Skeletal muscle tissue (tissue), 4 donors: Measurements from ENCODE around the gene TYW1B. TPM values are rescaled to one million over a fixed set of nuclear protein-coding genes. Genes with fewer than 3 reads are reported as not detected.
"Not testable (repeated sequence)": the region's sequence is repeated elsewhere in the genome, so short reads cannot be mapped to it uniquely, and the experiment has no call there.

Source experiments
- H3K27ac ChIP-seq: one replicate; pipeline ENCODE4 v1.7.0; 2013; ENCODE audit warnings: mild to moderate bottlenecking, low read depth, low read length, inconsistent platforms
- H3K27me3 ChIP-seq, 3 donors: one replicate each; pipeline ENCODE4 v1.7.0; 2013; ENCODE audit warnings: low read length in 3 of 3; ENCODE audit not compliant: control insufficient read depth in 3 of 3, insufficient read depth in 3 of 3
- H3K36me3 ChIP-seq, 3 donors: one replicate each; pipeline ENCODE4 v1.7.0; 2013; ENCODE audit warnings: low read length in 3 of 3; ENCODE audit not compliant: control insufficient read depth in 3 of 3, insufficient read depth in 3 of 3
- H3K4me1 ChIP-seq, 3 donors: one replicate each; pipeline ENCODE4 v1.7.0; 2013; ENCODE audit warnings: low read length in 3 of 3, mild to moderate bottlenecking in 3 of 3; ENCODE audit not compliant: control insufficient read depth in 3 of 3, insufficient read depth in 3 of 3
- H3K4me3 ChIP-seq, 3 donors: one replicate each; pipeline ENCODE4 v1.7.0; 2013; ENCODE audit warnings: low read length in 3 of 3
- H3K9ac ChIP-seq, 3 donors: one replicate each; pipeline ENCODE4 v1.7.0; 2013; ENCODE audit warnings: low read length in 3 of 3, mild to moderate bottlenecking in 3 of 3, moderate library complexity in 2 of 3, low read depth in 1 of 3
- H3K9me3 ChIP-seq, 3 donors: one replicate each; pipeline ENCODE4 v1.7.0; 2013; ENCODE audit warnings: low read length in 3 of 3; ENCODE audit not compliant: control insufficient read depth in 3 of 3
- total RNA-seq: library from RNA; depleted of rRNA; stranded (reverse); fragments of >200 nt; gene quantifications from one replicate; pipeline ENCODE4 v1.2.3, GENCODE V29; 2014
- donor health status: Osteomylitis.

TYW1B gene
- total RNA-seq, 1 donor from 2014 or later: 6.8 TPM

DNA sequence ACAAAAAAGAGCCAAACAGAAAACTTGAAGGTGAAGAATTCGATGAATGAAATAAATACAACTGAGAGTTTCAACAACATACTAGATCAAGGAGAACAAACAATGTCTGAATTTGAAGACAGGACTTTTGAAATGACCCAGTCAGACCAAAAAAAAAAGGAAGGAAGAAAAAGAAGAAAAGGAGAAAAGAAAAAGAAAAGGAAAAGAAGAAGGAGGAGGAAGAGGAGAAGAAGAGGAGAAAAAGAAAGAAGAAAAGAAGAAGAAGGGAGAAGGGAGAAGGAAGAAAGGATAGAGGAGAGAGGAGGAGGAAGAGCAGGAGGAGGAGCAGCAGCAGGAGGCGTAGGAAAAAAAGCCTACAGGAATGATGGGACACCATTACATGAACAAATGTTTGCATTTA, 97.6 kb downstream of the TYW1B start:
- H3K36me3 ChIP-seq, H3K4me1 ChIP-seq, H3K27me3 ChIP-seq, H3K9ac ChIP-seq, H3K4me3 ChIP-seq, H3K9me3 ChIP-seq, H3K27ac ChIP-seq: not testable (repeated sequence)

DNA sequence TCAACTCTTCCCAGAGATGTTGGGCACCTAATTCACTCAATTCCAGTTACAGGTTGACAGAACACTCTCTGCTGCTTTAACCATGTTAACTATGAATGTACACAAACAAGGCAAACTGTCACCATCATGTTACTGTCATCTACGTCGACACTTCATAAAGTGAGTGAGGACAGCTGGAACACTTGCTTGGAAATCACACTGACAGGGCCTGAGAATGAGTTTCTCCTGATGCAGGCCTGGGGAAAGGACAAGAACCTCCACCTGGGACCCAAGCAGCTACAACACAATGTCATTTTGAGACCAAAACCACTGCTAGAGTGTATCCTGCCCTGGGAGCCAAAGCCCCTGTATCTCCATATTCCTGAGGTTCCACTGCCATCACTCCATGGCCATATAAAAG, 98.9 kb downstream of the TYW1B start:
- H3K36me3 ChIP-seq, H3K4me3 ChIP-seq, H3K9me3 ChIP-seq, H3K4me1 ChIP-seq, H3K27ac ChIP-seq, H3K27me3 ChIP-seq, H3K9ac ChIP-seq: not testable (repeated sequence)

DNA sequence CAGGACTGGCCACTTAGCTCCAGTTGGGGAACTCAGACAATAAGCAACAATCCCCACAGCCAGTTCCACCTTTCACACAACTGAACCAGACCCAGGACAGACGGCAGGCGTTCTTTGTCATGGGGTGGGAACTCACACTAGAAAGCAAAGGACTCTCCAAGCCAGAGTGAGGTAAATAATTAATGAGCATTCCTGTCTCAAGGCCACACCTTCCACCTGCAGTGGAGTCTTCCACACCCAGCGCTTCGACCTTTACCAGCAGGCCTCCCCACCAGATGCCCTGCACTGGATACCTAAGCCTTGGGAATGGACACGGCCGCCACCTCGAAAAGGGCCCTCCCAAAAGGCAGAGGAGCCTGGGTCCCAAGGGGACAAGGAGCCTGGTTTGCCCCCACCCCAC, 105.3 kb downstream of the TYW1B start:
- H3K36me3 ChIP-seq, H3K9me3 ChIP-seq, H3K27me3 ChIP-seq, H3K27ac ChIP-seq, H3K9ac ChIP-seq, H3K4me1 ChIP-seq, H3K4me3 ChIP-seq: not testable (repeated sequence)

DNA sequence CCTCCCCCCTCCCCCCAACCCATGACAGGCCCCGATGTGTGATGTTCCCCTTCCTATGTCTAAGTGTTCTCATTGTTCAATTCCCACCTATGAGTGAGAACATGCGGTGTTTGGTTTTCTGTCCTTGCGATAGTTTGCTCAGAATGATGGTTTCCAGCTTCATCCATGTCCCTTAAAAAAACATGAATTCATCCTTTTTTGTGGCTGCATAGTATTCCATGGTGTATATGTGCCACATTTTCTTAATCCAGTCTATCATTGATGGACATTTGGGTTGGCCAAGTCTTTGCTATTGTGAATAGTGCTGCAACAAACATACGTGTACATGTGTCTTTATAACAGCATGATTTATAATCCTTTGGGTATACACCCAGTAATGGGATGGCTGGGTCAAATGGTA, 107.1 kb downstream of the TYW1B start:
- not testable (repeated sequence) for H3K36me3 ChIP-seq, H3K27me3 ChIP-seq, H3K4me3 ChIP-seq, H3K4me1 ChIP-seq, H3K9ac ChIP-seq, H3K9me3 ChIP-seq, H3K27ac ChIP-seq

DNA sequence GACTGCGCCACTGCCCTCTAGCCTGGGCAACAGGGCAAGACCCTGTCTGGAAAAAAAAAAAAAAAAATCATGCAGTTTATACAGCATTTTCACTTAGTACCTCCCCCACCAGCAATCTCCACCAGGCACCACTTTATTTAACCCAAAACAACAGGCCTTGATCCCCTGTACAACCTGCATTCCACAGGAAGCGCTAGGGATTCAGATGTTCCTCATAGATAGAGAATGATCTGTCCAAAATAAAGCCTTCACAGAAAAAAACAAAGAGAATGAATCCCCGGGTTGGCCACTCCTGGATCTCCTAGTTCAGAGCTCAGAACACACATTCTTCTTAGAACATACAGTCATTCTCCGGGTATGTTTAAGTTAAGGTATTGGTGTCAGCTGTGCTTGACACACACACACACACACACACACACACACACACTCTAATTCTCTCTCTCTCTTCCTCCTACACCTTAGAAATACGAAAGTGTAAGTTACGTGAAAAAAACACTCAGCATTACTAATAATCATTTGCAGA, 110.7 kb downstream of the TYW1B start:
- H3K9me3 ChIP-seq, H3K9ac ChIP-seq, H3K4me1 ChIP-seq, H3K27ac ChIP-seq, H3K27me3 ChIP-seq, H3K36me3 ChIP-seq, H3K4me3 ChIP-seq: not testable (repeated sequence)

DNA sequence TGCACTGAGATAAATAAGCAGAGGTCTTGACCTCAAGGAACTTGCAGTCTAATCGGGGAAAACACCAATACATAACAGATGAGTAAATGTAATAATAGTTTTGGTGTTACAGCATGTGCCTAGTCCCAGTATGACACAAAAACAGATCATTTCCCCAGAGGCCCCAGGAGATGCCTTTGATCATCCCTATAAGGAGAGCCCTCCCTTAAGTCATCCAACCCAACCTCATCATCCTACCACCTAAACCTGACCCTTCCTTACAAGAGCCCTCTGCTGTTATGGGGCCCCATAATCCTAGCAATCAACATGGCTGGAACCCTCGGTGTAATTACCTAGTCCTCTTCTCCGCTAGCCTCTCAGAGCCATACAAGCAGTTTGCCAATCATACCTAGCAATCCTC, 116.1 kb downstream of the TYW1B start:
- not testable (repeated sequence) for H3K27me3 ChIP-seq, H3K27ac ChIP-seq, H3K4me3 ChIP-seq, H3K4me1 ChIP-seq, H3K36me3 ChIP-seq, H3K9me3 ChIP-seq, H3K9ac ChIP-seq

DNA sequence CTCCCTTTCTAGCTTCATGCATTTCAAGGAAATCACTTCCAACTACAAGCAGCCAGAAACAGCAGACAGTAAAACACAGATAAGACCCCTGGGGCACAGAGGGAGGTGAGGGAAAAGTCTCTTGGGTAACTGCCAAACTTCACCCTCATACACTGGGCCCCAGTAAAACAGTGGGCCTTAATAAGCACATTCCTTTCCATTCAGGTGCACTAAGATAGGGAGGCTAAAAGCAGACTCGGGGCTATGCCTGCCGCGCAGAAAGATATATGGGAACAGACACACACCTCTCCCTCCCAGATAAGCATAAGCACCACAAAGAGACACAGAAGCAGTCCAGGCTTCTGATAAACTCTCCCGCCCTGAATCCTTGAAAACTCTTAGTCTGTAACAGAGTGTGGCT, 117.0 kb downstream of the TYW1B start:
- no peak overlapping the region for H3K27ac ChIP-seq
- H3K4me1 ChIP-seq: no peaks in the 10 kb centered on the region
- no peak overlapping the region for H3K9ac ChIP-seq
- no peaks in the 10 kb centered on the region for H3K27me3 ChIP-seq
- H3K4me3 ChIP-seq: no peak overlapping the region
- no peaks in the 10 kb centered on the region for H3K9me3 ChIP-seq
- H3K36me3 ChIP-seq: no peaks in the 10 kb centered on the region

DNA sequence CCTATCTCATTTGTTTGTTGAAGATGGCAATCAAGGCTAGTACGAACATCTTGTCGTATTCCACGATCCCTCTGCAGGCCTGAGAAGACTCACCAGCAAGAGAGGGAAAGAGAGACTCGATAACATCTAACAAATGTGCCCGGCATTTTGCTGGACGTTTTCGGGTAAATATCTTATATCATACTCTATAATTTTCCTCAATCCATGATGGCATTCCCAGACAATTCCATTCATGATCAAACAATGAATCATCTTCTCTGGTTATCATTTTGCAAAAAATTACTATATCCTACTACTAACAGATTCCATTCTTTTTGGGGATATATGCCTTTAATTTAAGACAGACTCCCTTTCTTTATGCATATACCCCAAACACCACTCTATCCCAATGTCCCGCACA, 118.1 kb downstream of the TYW1B start:
- Histone ChIP-seq H3K4me1 (no peaks in the 10 kb centered on the region), H3K36me3 (no peaks in the 10 kb centered on the region), H3K9me3 (no peaks in the 10 kb centered on the region), H3K27me3 (no peaks in the 10 kb centered on the region), H3K9ac (no peak overlapping the region), H3K4me3 (no peak overlapping the region), H3K27ac (no peak overlapping the region)

DNA sequence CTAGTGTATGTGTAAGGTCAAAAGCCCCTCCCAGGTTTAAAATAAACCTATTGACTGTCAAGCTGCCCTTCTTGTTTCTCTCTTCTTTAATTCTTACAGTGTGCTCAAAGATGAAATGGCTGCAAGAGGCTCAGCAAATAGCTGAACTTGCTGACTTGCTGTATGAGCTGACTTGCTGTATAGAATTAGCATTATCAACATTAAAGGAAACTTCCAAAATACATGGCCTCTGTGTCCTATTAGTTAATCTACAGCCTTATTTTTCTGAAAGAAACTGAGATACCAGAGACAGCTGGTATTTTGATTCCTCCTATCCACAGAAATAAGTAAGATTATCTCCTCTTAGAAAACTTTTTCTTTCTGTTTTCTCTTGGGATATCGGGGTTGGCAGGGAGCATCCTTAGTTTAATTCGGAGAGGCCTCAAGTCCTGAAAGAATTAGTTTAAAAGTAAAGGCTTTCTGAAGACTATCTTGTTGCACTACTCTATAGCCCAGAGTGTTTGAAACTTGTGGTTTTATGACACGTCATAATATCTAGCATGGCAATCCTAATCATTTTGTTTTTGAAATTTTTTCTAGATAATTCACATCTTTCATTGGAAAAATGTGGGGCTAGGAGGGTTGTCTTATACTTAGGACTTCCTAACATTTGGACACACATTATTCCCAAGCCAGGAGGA, 119.5 kb downstream of the TYW1B start:
- not testable (repeated sequence) for H3K4me3 ChIP-seq, H3K9me3 ChIP-seq, H3K4me1 ChIP-seq, H3K9ac ChIP-seq, H3K27ac ChIP-seq, H3K27me3 ChIP-seq, H3K36me3 ChIP-seq

DNA sequence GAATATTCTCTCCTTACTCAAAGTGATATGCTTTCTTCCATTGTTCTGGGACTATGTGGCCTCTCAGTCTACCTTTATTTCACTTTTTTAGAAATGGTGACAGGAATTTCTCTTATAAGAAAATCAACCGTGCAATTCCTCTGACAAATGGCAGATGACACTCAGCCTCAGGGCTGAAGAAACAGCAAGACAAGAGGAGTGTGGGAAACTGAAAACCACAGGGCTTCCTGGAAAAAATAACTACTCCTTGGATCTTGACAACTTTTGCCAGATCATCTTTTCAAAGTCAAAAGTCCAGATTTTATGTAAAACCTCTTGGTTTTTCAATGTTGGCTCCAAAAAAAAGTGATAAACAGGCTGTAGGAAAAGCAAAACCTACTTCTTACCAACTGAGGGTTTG, 121.5 kb downstream of the TYW1B start:
- Histone ChIP-seq H3K27me3 (no peaks in the 10 kb centered on the region), H3K9me3 (no peaks in the 10 kb centered on the region), H3K9ac (no peak overlapping the region), H3K4me3 (no peak overlapping the region), H3K27ac (no peak overlapping the region), H3K36me3 (no peaks in the 10 kb centered on the region), H3K4me1 (no peaks in the 10 kb centered on the region)

DNA sequence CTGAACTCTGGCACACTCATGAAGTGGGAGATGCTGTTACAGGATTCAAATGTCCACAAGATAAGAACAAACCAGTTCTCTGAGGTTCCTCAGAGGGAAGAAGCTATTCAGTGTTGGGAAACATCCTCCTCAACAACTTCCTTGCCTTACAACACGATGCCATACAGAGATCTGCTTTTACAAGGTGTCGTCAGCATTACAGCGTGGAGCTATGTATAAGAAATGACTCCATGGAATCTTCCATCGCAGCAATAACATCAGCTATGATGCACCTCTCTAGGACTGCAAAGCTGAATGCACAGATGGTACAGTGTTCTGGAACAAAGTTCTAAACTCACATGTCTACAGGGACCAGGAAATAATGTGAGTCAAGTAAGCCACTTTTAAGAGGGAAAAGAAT, 122.3 kb downstream of the TYW1B start:
- not testable (repeated sequence) for H3K27me3 ChIP-seq, H3K36me3 ChIP-seq, H3K9ac ChIP-seq, H3K4me3 ChIP-seq, H3K4me1 ChIP-seq, H3K27ac ChIP-seq, H3K9me3 ChIP-seq
